Activated gamma-delta T cell treated with Interleukin-2 at 50 U/mL for 16 hours (primary cell): ENCODE measurements around the gene LILRB2.
"Not testable (repeated sequence)": the region's sequence is repeated elsewhere in the genome, so short reads cannot be mapped to it uniquely, and the experiment has no call there.

Experiments used
- DNase-seq: peaks from one replicate; pipeline ENCODE4 v3.0.0-alpha.2; 2020

The LILRB2 gene

GRCh38 chr19:54302257-54302656 lies 21.3 kb upstream of the LILRB2 start:
- no peak for DNase-seq

- no peak for DNase-seq
These were observed 18.6 kb upstream of the LILRB2 start for GRCh38 chr19:54299515-54299914.

- DNase-seq: no peak
These were observed 18.2 kb upstream of the LILRB2 start for GRCh38 chr19:54299126-54299498.

GRCh38 chr19:54298357-54299125 lies 17.6 kb upstream of the LILRB2 start:
- no peak for DNase-seq

GRCh38 chr19:54297759-54298305 lies 16.9 kb upstream of the LILRB2 start:
- no peak for DNase-seq

GRCh38 chr19:54294539-54294938 lies 13.6 kb upstream of the LILRB2 start:
- no peak for DNase-seq

GRCh38 chr19:54289160-54289559 lies 8.2 kb upstream of the LILRB2 start:
- not testable (repeated sequence) for DNase-seq

- no peak for DNase-seq
These were observed 6.5 kb upstream of the LILRB2 start for GRCh38 chr19:54287456-54287855.

- DNase-seq: not testable (repeated sequence)
These were observed 5.4 kb upstream of the LILRB2 start for GRCh38 chr19:54286283-54286682.

GRCh38 chr19:54285427-54286056 lies 4.6 kb upstream of the LILRB2 start:
- DNase-seq: not testable (repeated sequence)

- DNase-seq: no peak
These were observed 2.0 kb upstream of the LILRB2 start for GRCh38 chr19:54282686-54283470.

GRCh38 chr19:54281729-54282075 lies 792 bp upstream of the LILRB2 start:
- not testable (repeated sequence) for DNase-seq

GRCh38 chr19:54280441-54280840 lies 469 bp downstream of the LILRB2 start:
- DNase-seq: not testable (repeated sequence)

- not testable (repeated sequence) for DNase-seq
These were observed 885 bp downstream of the LILRB2 start for GRCh38 chr19:54280025-54280424.

GRCh38 chr19:54279406-54279962 lies 1.4 kb downstream of the LILRB2 start:
- no peak for DNase-seq

- not testable (repeated sequence) for DNase-seq
These were observed 2.2 kb downstream of the LILRB2 start for GRCh38 chr19:54278571-54279195.

GRCh38 chr19:54278056-54278455 lies 2.9 kb downstream of the LILRB2 start:
- DNase-seq: not testable (repeated sequence)

- DNase-seq: not testable (repeated sequence)
These were observed 3.7 kb downstream of the LILRB2 start for GRCh38 chr19:54277111-54277615.

- DNase-seq: no peak
These were observed 5.0 kb downstream of the LILRB2 start for GRCh38 chr19:54275951-54276350.

GRCh38 chr19:54274516-54274915 lies 6.4 kb downstream of the LILRB2 start:
- not testable (repeated sequence) for DNase-seq

GRCh38 chr19:54273821-54274220 lies 7.1 kb downstream of the LILRB2 start:
- DNase-seq: no peak

GRCh38 chr19:54272181-54272580 lies 8.7 kb downstream of the LILRB2 start:
- not testable (repeated sequence) for DNase-seq
